GM20431 (cell line): ENCODE data around the gene DEPDC5.

ENCODE experiments used
- in situ Hi-C: fragments of 300-500 bp; cut with MseI, MboI; formaldehyde crosslinking; loops from one replicate; pipeline ENCODE4 v1.15.0; 2020; ENCODE audit warnings: low sequenced_read_pairs; ENCODE audit not compliant: unreplicated experiment

Gene DEPDC5

DNA sequence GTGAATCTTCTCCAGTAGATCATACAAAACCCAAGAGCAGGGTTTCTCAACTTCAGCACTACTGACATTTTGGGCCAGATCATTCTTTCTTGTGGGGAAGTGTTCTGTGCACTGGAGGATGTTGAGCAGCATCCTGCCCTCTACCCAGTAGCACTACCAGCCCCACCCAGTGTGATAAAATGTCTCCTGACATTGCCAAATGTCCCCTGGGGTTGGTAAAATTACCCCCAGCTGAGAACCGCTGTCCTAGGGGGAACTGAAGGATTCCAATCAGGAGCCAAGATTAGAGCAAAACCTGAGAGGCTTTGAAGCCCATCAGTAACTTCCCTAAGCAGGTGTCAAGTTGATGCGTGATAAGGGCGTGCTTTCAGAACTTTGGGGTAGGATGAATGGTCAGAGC is 129.2 kb downstream of the DEPDC5 start:
- in situ Hi-C loops, result no loop called here

DNA sequence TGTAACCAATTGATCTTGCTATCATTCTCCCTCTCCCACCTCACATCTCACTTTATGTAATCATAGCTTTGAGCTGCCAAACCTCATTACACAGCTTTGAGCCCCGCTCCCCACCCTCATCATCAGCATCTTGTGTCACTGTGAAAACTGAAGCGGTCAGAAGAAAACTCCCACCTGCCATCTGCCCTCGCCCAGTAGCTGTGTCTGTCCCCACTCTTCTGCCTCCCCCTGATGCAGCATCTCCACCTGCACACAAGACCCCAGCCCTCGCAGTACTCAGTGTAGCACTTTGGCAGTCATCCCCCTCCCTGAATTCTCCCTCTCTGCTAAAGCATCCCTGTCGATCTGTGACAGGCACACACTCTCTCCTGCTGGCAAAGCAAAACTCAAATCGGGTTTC is 130.2 kb downstream of the DEPDC5 start:
- in situ Hi-C loops, result no loop called here

DNA sequence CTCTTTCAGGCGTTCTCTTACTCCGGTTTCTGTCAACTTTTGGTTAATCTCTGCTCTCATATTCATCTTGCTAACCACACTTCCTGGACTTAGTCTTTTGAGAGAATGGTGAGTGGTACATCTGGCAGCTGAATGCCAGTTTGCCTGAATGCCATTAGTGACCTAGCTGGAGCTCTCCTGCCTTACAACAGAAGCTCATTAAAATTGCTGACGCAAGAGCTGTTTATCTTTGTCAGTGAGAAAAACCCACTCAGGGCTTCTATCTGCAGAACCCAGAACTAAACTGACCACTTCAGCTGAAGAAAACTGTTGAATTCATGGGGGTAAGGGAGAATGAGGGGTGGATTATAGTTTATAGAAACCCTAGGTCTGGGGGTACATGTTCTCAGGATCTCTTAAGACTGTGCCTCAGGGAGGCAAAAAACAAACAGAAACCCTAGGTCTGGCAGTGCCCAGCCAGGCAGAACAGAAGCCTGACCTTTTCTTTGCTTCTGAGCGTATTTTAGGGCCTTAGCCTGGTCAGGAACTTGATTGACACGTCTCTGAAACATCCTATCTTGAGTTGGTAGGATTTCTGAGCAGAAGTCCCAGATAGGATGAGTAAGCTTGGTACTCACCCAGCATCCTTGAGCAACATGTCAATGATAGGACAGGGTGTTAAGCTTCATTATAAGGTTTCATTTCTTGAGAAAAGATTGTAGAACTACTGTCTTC is 137.7 kb downstream of the DEPDC5 start:
- in situ Hi-C loops, result no loop called here

DNA sequence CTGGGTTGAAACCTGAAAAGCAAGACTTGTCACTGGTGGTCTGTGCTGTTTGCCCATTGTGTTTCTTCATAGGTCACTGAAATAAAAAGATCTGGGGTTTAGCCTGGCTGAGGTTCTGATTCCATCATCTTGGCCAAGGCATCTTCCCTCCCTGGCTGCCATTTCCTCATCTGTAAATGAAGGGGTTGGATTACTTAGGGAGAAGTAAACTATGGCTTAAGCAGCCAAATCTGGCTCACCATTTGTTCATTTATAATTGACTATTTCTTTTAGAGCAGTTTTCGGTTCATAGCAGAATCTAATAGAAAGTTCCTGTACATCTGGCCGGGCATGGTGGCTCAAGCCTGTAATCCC is 138.2 kb downstream of the DEPDC5 start:
- in situ Hi-C loops, result no loop called here

DNA sequence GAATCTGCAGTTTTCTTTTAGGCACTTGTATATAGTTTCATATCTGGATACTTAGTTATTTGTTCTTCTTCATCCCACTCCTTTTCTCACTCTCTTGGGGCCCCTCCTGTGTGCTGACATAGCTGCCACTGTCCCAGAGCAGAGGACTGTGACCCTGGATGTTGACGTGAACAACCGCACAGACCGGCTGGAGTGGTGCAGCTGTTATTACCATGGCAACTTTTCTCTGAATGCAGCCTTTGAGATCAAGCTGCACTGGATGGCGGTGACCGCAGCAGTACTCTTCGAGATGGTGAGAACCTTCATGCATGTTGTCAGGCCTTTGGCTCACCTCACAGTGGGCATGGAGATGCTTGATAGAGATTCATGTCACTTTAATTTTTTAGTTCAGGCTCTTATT is 139.6 kb downstream of the DEPDC5 start:
- in situ Hi-C loops, result no loop called here

DNA sequence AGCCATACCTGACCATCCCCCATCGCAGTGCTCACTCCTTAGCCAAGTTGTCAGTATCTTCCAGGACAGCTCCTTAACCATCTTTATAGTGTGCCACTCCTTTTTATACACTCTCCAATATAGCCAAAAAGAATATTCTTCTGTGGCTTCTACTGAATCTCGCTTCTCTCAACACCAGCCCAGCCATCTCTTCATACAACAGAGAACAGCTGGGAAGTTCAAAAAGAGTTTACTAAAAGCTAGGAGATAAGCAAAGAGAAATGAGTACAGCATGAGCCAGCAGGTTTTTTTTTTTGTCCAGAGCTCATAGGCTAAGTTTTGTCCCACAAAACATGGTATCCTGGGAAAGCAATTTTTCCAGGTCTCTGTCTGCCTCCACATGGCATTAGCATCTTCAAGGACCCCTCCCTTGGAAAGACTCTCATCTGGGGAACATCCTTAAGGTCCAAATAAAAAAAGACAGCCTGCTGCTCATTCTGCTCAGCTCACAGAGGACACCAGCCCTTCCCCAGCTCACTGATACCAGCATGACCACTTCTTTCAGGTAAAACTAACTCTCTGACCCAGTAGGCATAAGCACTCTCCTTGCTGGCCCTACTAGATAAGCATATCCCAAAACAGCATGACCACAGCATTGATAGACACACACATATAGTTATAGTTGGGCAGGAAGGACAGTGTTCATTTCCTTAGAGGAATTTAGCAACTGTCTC is 141.7 kb downstream of the DEPDC5 start:
- in situ Hi-C loops, result no loop called here

DNA sequence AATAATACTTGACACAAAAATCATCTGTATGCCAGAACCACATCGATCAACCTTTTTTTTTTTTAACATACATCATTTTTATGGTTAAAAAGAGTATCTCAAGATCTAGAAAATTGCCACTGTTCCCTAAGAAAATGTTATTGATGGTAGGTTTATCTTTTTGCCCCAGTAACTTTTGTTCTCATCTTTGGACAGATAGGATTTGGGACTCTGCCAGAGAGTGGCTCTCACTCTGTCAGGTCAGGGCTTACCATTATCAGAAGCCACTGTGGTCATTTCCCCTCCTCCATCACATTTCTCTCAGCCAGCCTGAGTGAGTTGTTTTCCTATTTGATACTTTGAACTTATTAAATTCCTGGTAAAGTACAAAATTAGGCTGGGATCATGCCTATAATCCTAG is 142.7 kb downstream of the DEPDC5 start:
- in situ Hi-C loops, result no loop called here

DNA sequence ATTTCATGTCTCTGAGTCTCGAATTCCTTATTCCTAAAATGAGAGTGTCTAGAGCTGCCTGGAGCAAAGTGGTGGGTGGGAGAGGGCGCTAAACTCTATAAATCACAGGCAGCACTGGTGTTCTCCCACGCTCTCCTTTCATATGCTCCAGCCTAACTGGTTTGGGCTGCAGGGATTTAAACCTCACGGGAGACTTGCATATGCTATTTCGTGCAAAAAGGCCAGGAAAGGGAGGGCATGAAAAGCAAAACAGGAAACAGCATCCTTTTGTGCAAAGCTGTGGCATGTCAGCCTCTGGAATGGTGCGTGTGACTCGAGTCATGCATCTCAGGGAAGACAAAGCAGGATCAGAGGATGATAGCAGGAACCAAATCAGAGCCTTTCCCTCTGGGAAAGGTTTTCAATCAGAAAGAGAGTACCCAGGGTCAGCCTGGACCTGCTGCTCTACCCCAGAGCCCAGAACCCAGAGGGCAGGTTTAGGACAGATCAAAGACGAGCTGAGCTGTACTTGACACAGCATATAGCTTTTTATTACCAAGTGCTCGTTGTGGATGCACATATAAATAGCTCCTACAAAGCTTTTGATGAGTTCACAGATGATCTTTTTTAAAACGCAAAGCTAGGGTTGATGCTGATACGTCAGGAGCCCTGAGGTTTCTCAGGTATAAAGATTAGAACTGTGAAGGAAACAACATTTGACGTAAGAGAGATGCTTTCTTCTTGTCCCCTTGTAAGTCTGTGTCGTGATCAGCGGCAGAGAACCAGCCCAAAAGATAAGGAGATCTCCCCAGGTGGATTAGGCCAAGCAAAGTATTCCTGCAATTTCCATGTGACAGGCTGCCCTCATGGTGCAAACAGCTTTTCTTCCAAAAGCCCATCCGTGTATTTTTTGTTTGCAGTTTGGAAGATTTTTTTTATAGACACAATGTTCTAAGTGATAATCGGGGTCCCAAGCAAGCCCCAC is 144.3 kb downstream of the DEPDC5 start:
- in situ Hi-C loops, result no loop called here

DNA sequence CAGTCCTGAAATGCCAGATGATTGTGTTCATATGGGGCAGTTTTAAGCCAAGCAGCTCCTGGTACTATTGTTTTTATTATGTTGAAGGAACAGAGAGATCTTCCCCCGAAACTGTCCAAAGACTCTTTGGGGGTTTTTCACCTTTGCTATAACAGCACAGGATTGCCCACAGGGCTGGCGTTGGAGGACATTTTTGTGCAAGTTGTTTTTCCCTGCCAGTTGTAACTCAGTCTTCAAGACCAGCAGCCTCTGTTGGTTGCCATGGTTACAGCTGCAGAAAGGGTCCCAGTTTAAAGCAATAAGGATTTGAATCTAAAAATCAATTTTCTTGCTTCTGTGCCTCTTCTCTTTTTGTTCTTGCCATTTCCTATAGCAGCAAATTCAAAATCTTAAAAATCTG is 145.1 kb downstream of the DEPDC5 start:
- in situ Hi-C loops, result no loop called here

DNA sequence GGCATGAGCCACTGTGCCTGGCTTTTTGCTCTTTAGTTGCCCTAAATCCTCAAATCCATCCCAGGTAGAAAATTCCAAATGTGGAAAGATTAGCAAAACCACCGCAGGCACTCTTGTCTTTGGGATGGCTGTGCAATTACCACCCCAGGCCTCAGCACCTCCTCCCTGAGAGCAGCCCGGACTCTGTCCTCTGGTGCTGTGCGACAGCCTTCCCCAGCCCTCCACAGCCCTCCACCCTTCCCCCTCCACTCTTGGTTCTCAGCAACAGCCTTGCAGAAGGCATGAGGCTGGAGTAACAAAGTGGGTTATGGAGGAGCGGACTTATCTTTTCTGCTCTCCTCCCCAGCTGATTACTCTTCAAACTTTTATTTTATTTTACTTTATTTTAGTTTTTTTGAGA is 145.8 kb downstream of the DEPDC5 start:
- in situ Hi-C loops, result no loop called here

DNA sequence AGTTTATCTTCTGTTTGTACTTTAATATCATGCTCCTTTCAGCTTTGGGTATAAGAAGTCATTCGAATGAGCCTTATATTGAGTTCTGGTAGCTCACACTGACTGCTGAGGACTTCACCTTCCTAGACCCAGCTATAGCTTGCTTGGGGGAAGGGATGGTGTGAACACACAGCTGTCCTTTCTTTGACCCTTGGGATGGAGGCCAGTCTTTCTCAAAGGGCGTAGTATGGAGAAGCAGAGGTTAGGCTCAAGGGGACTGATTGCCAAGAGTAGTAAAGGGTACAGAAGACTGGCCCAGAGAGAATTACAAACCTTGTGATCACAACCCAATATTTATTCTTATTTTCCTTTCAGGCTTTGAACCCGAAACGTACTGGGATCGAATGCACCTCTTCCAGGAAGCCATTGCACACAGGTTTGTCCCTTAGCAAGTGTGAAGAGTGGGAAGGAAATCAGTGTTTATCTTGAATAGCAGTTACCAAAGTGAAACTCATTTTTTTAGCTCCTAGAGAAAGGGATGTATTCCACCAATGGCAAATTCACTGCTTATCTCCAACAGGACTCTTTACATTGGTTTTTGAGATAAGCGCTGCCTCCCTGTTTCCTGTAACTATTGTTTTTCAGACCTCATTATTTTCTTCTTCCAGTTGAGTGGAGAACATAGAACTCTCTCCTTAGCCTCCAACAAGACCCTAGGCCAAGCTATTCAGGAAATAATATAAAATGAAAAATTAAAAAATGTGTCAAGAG is 147.7 kb downstream of the DEPDC5 start:
- in situ Hi-C loops, result no loop called here

DNA sequence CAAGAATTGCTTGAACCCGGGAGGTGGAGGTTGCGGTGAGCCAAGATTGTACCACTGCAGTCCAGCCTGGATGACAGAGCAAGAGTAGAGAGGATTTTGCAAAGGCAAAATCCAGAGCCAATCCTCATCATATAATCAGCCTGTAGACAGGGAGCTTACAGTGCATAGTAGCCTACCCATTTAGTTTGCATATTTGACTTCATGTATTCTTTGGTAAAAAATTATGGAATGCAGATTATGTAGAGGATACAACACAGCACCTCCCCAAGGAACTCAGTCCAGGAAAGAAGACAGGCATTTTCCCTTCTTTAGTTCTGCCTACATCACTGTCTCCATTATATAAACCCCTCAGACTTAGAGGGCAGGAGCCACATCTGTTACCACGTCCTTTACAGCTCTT is 150.8 kb downstream of the DEPDC5 start:
- in situ Hi-C loops, result no loop called here

DNA sequence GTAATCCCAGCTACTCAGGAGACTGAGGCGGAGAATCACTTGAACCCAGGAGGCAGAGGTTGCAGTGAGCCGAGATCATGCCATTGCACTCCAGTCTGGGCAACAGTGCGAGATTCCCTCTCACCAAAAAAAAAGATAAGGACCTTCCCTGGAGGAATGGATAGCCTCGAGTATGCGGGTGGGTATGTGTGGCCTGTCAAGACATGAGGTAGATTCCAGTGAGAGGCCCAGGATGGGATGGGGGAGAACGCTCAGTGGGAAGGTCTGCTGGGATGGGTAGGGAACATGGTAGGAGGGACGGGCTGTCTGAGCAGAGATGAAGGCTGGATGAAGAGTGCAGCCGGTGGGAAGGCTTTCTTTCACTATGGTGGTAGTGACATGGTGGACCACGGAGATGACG is 151.5 kb downstream of the DEPDC5 start:
- in situ Hi-C loops, result no loop called here

DNA sequence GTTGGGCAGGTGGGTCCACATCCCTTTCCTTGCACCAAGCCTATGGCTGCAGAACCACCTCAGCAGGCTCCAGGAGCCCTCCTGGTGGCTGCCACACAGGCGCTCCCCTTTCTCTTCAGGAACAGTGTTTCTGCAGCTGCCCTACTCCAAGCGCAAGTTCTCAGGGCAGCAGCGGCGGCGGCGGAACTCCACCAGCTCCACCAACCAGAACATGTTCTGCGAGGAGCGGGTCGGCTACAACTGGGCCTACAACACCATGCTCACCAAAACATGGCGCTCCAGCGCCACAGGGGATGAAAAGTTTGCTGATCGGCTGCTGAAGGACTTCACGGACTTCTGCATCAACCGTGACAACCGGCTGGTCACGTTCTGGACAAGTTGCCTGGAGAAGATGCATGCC is 152.3 kb downstream of the DEPDC5 start:
- in situ Hi-C loops, result no loop called here

DNA sequence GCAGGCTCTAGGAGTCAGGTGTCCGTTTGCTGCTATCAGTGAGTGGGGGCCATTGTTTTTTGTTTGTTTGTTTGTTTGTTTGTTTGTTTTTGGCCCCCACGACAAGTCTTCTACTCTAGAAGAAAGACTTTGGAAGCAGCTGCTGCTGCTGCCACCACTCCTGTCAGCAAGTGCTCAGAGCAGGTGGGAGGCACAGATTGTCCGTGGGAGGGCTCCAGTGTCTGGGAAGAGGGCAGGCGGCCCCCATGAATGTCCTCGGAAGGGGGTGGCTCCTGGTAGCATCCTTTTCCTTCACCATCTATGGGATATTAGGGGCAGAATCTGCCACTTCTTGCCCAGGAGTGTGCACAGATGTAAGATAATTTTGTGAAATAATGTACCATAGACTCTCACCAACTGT is 152.8 kb downstream of the DEPDC5 start:
- in situ Hi-C loops, result no loop called here

DNA sequence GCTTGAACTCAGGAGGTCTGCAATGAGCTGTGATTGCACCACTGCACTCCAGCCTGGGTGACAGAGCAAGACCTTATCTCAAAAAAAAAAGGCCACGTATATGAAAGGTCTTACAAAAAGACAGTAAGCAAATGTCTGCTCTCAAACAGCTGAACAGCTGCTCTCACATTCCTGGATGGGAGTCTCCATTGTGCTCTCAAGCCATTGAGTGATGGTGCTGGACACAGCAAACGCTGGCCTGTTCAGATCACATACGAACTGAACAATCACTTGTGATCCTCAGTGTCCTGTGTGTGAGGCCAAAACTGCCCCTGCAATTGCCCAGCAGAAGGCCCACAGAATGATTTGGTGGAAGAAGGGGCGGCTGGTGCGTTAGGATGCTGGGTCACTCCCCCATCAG is 156.2 kb downstream of the DEPDC5 start:
- in situ Hi-C loops, result no loop called here

DNA sequence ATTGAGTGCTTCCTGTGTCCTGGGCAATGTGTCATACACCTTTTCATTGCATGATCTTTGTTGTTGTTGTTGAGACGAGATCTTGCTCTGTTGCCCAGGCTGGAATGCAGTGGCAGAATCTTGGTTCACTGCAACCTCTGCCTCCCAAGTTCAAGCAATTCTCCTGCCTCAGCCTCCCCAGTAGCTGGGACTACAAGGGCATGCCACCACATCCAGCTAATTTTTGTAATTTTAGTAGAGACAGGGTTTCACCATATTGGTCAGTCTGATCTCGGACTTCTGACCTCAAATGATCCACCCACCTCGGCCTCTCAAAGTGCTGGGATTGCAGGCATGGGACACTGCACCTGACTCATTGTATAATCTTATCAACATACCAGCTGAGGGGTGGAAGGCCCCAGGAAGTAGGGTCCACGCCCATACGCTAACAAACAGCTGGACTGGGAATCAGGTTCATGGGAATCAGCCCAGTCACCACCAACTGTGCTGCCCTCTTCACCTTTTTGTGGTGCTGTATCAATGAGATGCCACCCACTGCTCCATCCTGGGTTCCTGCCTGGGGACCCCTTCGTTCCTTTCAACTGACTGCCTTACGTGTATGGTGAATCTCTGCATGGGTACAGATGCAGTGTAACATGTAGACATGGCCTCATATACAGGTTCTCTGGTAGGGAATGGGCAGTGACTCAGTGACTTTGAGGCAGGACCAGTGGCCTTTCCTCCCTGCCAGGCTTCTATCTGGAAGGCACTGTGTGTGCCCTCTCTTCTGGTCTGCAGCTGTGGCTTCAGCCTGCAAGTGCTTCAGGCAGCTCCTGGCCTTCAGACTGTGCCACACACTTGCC is 158.0 kb downstream of the DEPDC5 start:
- in situ Hi-C loops, result no loop called here

DNA sequence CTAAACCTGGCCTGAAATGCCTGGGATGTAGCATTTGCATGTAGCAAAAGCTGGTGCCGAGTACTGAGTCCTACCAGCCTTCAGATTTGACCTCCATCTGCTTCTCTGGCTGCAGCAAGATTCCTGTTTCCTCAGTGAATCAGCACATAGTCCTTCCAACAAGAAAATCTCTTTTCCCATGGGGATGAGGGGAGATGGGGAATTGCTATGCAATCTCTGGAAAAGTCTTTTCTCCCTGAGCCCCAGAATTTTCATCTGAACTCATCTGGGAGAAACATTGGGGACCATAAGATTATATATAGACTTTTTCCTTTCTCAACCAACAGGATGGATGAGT is 158.6 kb downstream of the DEPDC5 start:
- in situ Hi-C loops, result no loop called here

DNA sequence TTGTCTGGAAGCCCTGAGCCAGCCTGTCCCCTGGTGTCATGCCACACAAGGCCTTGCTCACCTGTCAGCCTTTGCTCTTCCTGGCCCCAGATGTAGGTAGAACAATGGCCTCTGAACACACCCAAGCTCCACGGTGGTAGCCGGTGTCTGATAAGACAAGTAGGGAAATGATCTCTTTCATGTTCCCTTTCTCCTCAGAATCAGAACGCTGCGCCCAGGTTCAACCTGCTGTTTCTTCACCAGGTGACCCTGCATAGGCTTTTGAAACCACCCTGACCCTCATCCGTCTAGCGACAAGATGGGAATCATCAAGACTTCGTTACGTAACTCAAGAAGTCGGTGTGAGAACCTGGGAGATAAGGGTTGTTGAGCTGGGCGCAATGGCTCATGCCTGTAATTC is 161.8 kb downstream of the DEPDC5 start:
- in situ Hi-C loops, result no loop called here
